H1 (cell line): ENCODE results near the gene TBCEL. TPM values are rescaled to one million over a fixed set of nuclear protein-coding genes. Genes with fewer than 3 reads are reported as not detected.

Experiments used
- CTCF ChIA-PET: fragments of 300-600 bp; sonication (Branson Sonifier 250); formaldehyde crosslinking; loops from one replicate; lab custom pipeline; 2021; ENCODE audit not compliant: partially characterized antibody; lab: Charles Lee
- POLR2A ChIA-PET: fragments of 300-600 bp; sonication (Branson Sonifier 250); formaldehyde crosslinking; loops from one replicate; lab custom pipeline; 2021; ENCODE audit warnings: inconsistent platforms; ENCODE audit not compliant: partially characterized antibody; lab: Charles Lee
- DNase-seq, 2 experiments: peaks; one replicate each; pipeline versions ENCODE4 v3.0.0 to v3.0.0-alpha.2; 2010 to 2022; ENCODE audit warnings: low spot score in 2 of 2, low read depth in 1 of 2, mixed read lengths in 1 of 2
- FAIRE-seq: peaks from 2 replicates; lab custom pipeline; 2011; peaks lifted over from hg19 to GRCh38; lab: Jason Lieb, UNC
- H2AFZ ChIP-seq: 2 replicates; pipeline ENCODE4 v1.8.1; 2012; ENCODE audit warnings: low read length, inconsistent platforms
- H2AK5ac ChIP-seq: 2 replicates; pipeline ENCODE4 v1.6.1; 2013; ENCODE audit warnings: low read depth, low read length
- H2BK120ac ChIP-seq: replicated peaks from 2 replicates; pipeline ENCODE3; 2013; ENCODE audit warnings: low read depth, low read length, inconsistent platforms
- H2BK12ac ChIP-seq: 2 replicates; pipeline ENCODE4 v1.6.1; 2013; ENCODE audit warnings: low read depth, low read length
- H2BK15ac ChIP-seq: 2 replicates; pipeline ENCODE4 v1.6.1; 2013; ENCODE audit warnings: low read length
- H2BK20ac ChIP-seq: 2 replicates; pipeline ENCODE4 v1.6.1; 2013; ENCODE audit warnings: low read length
- H2BK5ac ChIP-seq: 2 replicates; pipeline ENCODE4 v1.6.1; 2013; ENCODE audit warnings: low read depth, low read length
- H3K14ac ChIP-seq: 2 replicates; pipeline ENCODE4 v1.6.1; 2013; ENCODE audit warnings: inconsistent platforms; ENCODE audit not compliant: insufficient read length
- H3K18ac ChIP-seq: 2 replicates; pipeline ENCODE4 v1.6.1; 2013; ENCODE audit warnings: low read length; ENCODE audit errors: extremely low read depth
- H3K23ac ChIP-seq: 2 replicates; pipeline ENCODE4 v1.6.1; 2013; ENCODE audit warnings: inconsistent platforms; ENCODE audit not compliant: insufficient read length
- H3K23me2 ChIP-seq: 2 replicates; pipeline ENCODE4 v1.6.1; 2013; ENCODE audit warnings: low read depth, low read length
- H3K27ac ChIP-seq: 2 replicates; pipeline ENCODE4 v1.6.1; 2011; ENCODE audit warnings: low read depth, low read length, inconsistent platforms
- H3K27me3 ChIP-seq, 4 experiments: replicated peaks in 1 of 4; 1 replicate in 1 of 4; 2 replicates in 3 of 4; pipeline versions ENCODE4 v1.6.1 to v1.8.1; 2011 to 2013; ENCODE audit warnings: low read length in 3 of 4, mild to moderate bottlenecking in 3 of 4, inconsistent platforms in 2 of 4, mixed read lengths in 2 of 4, moderate library complexity in 1 of 4; ENCODE audit not compliant: control insufficient read depth in 3 of 4, insufficient read depth in 3 of 4; ENCODE audit errors: extremely low read depth in 1 of 4
- H3K36me3 ChIP-seq, 4 experiments: 2 replicates each; pipeline versions ENCODE4 v1.6.1 to v1.8.1; 2011 to 2013; ENCODE audit warnings: mild to moderate bottlenecking in 4 of 4, low read length in 3 of 4, moderate library complexity in 2 of 4, control low read depth in 1 of 4, inconsistent platforms in 1 of 4; ENCODE audit not compliant: insufficient read depth in 4 of 4, control insufficient read depth in 2 of 4
- H3K4ac ChIP-seq: replicated peaks from 2 replicates; pipeline ENCODE3; 2013; ENCODE audit warnings: low read length, low read depth, mixed read lengths, inconsistent platforms; ENCODE audit not compliant: insufficient read length
- H3K4me1 ChIP-seq, 4 experiments: replicated peaks in 1 of 4; 1 replicate in 1 of 4; 2 replicates in 3 of 4; pipeline versions ENCODE4 v1.6.1 to v1.8.1; 2011 to 2013; ENCODE audit warnings: low read length in 3 of 4, inconsistent platforms in 2 of 4, mixed read lengths in 1 of 4; ENCODE audit not compliant: insufficient read depth in 4 of 4, control insufficient read depth in 3 of 4
- H3K4me2 ChIP-seq, 2 experiments: 2 replicates each; pipeline versions ENCODE4 v1.6.1 to v1.8.1; 2011 to 2013; ENCODE audit warnings: low read depth in 2 of 2, low read length in 2 of 2, control low read depth in 1 of 2, inconsistent platforms in 1 of 2, mild to moderate bottlenecking in 1 of 2; ENCODE audit not compliant: insufficient read depth in 1 of 2
- H3K4me3 ChIP-seq, 4 experiments: fragments of 200-600, 300-600 bp in 1 of 4; sonication (generic), shearing (Covaris generic), sonication (Bioruptor Twin) in 1 of 4; 2 replicates each; pipeline versions ENCODE4 v1.5.1 to v1.8.1; 2011 to 2016; ENCODE audit warnings: low read length in 4 of 4, low read depth in 3 of 4, control low read depth in 2 of 4, inconsistent platforms in 2 of 4, mild to moderate bottlenecking in 2 of 4, mixed read lengths in 1 of 4, moderate library complexity in 1 of 4; ENCODE audit not compliant: insufficient read depth in 2 of 4; ENCODE audit errors: extremely low read depth in 1 of 4
- H3K56ac ChIP-seq: replicated peaks from 2 replicates; pipeline ENCODE3; 2013; ENCODE audit warnings: low read depth, mild to moderate bottlenecking, mixed read lengths, low read length, inconsistent platforms; ENCODE audit not compliant: insufficient read length
- H3K79me1 ChIP-seq: 2 replicates; pipeline ENCODE4 v1.6.1; 2013; ENCODE audit warnings: low read depth, low read length, control low read depth
- H3K79me2 ChIP-seq, 2 experiments: 2 replicates each; pipeline versions ENCODE4 v1.6.1 to v1.8.1; 2012 to 2013; ENCODE audit warnings: low read length in 2 of 2, mild to moderate bottlenecking in 2 of 2, inconsistent platforms in 1 of 2; ENCODE audit not compliant: insufficient read depth in 2 of 2, control insufficient read depth in 1 of 2
- H3K9ac ChIP-seq, 4 experiments: replicated peaks in 1 of 4; 1 replicate in 1 of 4; 2 replicates in 3 of 4; pipeline versions ENCODE4 v1.6.1 to v1.8.1; 2011 to 2013; ENCODE audit warnings: low read depth in 3 of 4, low read length in 3 of 4, control low read depth in 2 of 4, mild to moderate bottlenecking in 2 of 4, moderate library complexity in 2 of 4, inconsistent platforms in 1 of 4; ENCODE audit errors: extremely low read depth in 1 of 4
- H3K9me3 ChIP-seq, 2 experiments: 2 replicates each; pipeline versions ENCODE4 v1.6.1 to v1.8.1; 2012 to 2013; ENCODE audit warnings: mild to moderate bottlenecking in 2 of 2, moderate library complexity in 2 of 2, control low read depth in 1 of 2, inconsistent platforms in 1 of 2, low read depth in 1 of 2, low read length in 1 of 2, mixed read lengths in 1 of 2; ENCODE audit not compliant: insufficient read depth in 2 of 2
- H4K20me1 ChIP-seq, 2 experiments: replicated peaks in 1 of 2; 2 replicates each; pipeline versions ENCODE3 to v1.8.1; 2011 to 2013; ENCODE audit warnings: inconsistent platforms in 2 of 2, low read length in 2 of 2, mild to moderate bottlenecking in 1 of 2; ENCODE audit not compliant: insufficient read depth in 2 of 2, control insufficient read depth in 1 of 2
- H4K5ac ChIP-seq: 2 replicates; pipeline ENCODE4 v1.6.1; 2013; ENCODE audit warnings: low read length, low read depth, mixed read lengths, inconsistent platforms; ENCODE audit not compliant: insufficient read length
- H4K8ac ChIP-seq: 2 replicates; pipeline ENCODE4 v1.8.0; 2013; ENCODE audit warnings: mild to moderate bottlenecking, moderate library complexity, low read length, inconsistent platforms; ENCODE audit not compliant: insufficient read depth; ENCODE audit errors: extremely low read depth
- H4K91ac ChIP-seq: replicated peaks from 2 replicates; pipeline ENCODE3; 2013; ENCODE audit warnings: low read length, mixed read lengths, inconsistent platforms; ENCODE audit not compliant: insufficient read length
- CTCF ChIP-seq, 3 experiments: IDR thresholded peaks; 1 replicate in 2 of 3; 2 replicates in 1 of 3; pipeline versions ENCODE4 v1.5.1 to v1.6.1; 2011; ENCODE audit warnings: low read length in 3 of 3, mild to moderate bottlenecking in 3 of 3, inconsistent platforms in 2 of 3, low read depth in 1 of 3, moderate library complexity in 1 of 3; ENCODE audit not compliant: insufficient read depth in 1 of 3; ENCODE audit errors: control extremely low read depth in 1 of 3
- NANOG ChIP-seq: IDR thresholded peaks from 2 replicates; pipeline ENCODE4 v1.6.1; 2011; ENCODE audit warnings: low read length, low read depth, mild to moderate bottlenecking, inconsistent platforms; ENCODE audit not compliant: insufficient read depth, poor library complexity, severe bottlenecking
- WGBS, 2 experiments: shearing (Covaris generic) in 1 of 2; methylation state at CpG; one replicate each; pipeline versions ENCODE4 v1.1.6 to v1.1.7; 2013 to 2015; ENCODE audit warnings: low lambda C conversion rate in 2 of 2, mixed read lengths in 2 of 2, inconsistent platforms in 1 of 2, low coverage in 1 of 2, missing lambda C conversion rate in 1 of 2; ENCODE audit not compliant: insufficient replicate concordance in 2 of 2, insufficient coverage in 1 of 2, insufficient read length in 1 of 2; ENCODE audit errors: extremely low coverage in 1 of 2, missing lambda C conversion rate in 1 of 2; 5-methylcytosine and 5-hydroxymethylcytosine counted together
- polyA plus RNA-seq, 7 experiments: library from polyadenylated mRNA; depleted of rRNA in 3 of 7; stranded (reverse) in 5 of 7; unstranded in 2 of 7; fragments of >200 nt in 5 of 7; fragments of 200-250 nt in 2 of 7; gene quantifications; 1 replicate in 5 of 7; 2 replicates in 1 of 7; 4 replicates in 1 of 7; pipeline versions ENCODE4 v1.2.1 to v1.2.3, GENCODE V29; 2011 to 2013; ENCODE audit warnings: missing spikeins in 2 of 7, mixed read lengths in 2 of 7
- total RNA-seq: library from RNA; stranded (reverse); fragmentation: NEBNext Ultra II Directional; extraction: Animal tissue kit (Norgen Biotek cat#: 25700); gene quantifications from 2 replicates; pipeline ENCODE4 v1.2.1, GENCODE V29; 2021

The TBCEL gene
- total and polyA plus RNA-seq, 2 of the 8 experiments (the other 6 are each of a cell fraction or from before 2014, with no cell fraction given): 3.9 to 16.0 TPM

DNA sequence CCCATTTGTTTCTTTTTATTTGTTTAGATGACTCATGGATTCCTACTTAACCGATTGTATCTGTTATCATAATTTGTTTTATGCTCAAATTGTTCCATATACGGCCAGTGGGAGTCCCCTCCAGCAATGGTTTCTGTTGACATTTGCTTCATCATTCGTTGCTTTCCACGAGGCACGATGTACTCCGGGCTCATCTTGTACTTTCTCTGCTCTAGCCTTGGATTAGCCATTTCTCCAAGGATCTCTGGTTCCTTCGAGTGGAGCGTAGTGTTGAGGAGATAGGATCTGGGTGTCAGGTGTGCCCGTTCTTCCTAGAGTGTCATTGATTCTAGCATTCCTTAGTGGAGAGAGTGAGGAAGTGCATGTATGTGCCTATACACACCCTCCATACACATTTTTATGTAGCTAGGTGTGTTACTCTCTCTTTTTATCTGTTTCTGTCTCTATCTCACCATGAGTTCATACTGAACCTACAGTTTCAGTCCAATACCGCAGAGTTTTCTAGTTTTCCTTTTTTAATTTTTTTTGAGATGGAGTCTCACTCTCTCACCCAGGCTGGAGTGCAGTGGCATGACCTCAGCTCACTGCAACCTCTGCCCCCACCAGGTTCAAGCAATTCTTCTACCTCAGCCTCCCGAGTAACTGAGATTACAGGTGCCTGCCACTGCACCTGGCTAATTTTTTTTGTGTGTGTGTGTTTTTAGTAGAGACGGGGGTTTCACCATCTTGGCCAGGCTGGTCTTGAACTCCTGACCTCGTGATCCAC is 108.5 kb downstream of the TBCEL start:
- DNase-seq (no peak), FAIRE-seq (no peak)
- H4K8ac ChIP-seq: no peak overlapping the region
- H3K79me2 ChIP-seq: no peaks in the 10 kb centered on the region
- H3K27me3 ChIP-seq: no peaks in the 10 kb centered on the region
- H3K4me3 ChIP-seq: no peak overlapping the region
- no peak overlapping the region for H3K23ac ChIP-seq
- no peak overlapping the region for H2BK15ac ChIP-seq
- ChIA-PET POLR2A (interaction anchor here (0.6 kb wide), 1 partner anchor 933 kb away, joined by 3 read pairs; no protein-coding TSS in a partner anchor), CTCF (interaction anchor here (0.6 to 2.4 kb wide), 8 partner anchors 10 to 202 kb away, joined by 3 to 12 read pairs (median 5); no protein-coding TSS in a partner anchor)
- no peak overlapping the region for H4K5ac ChIP-seq
- no peak overlapping the region for H2BK20ac ChIP-seq
- H3K79me1 ChIP-seq: no peaks in the 10 kb centered on the region
- 87% methylated on average over 13 of the region's 13 CpGs; no CpG with 5 or more reads in 1 of the 2 experiments for WGBS, 2 experiments
- H3K18ac ChIP-seq: no peak overlapping the region
- H3K56ac ChIP-seq: no peak overlapping the region
- H4K20me1 ChIP-seq: peaks cover 0 to 3% of the 10 kb centered on the region in 2 experiments
- no peaks in the 10 kb centered on the region for H3K36me3 ChIP-seq
- no peaks in the 10 kb centered on the region; a peak in 1 of 4 replicates for H3K9me3 ChIP-seq
- no peak overlapping the region for H3K27ac ChIP-seq
- no peak overlapping the region for H2AFZ ChIP-seq
- H3K4me1 ChIP-seq: no peaks in the 10 kb centered on the region
- TF ChIP-seq CTCF (IDR thresholded peaks at IDR 0.05; ENCODE audit: control extremely low read depth in 1 of 3, insufficient read depth in 1 of 3, low read depth in 1 of 3, low read length in 3 of 3) (peak in 1 of 3 experiments; percentile 3; a peak in 1 of 4 replicates), NANOG (no peak)
- no peak overlapping the region for H3K4me2 ChIP-seq
- H3K14ac ChIP-seq: no peak overlapping the region
- no peak overlapping the region for H3K4ac ChIP-seq
- no peaks in the 10 kb centered on the region for H3K23me2 ChIP-seq
- no peak overlapping the region for H2AK5ac ChIP-seq
- no peak overlapping the region for H2BK5ac ChIP-seq
- no peak overlapping the region for H2BK120ac ChIP-seq
- no peak overlapping the region for H2BK12ac ChIP-seq
- no peak overlapping the region for H4K91ac ChIP-seq
- H3K9ac ChIP-seq: no peak overlapping the region
